HTERT RPE-1 (cell line): Measurements from ENCODE around the gene CD82.

Experiments used
- in situ Hi-C: fragments of 300-500 bp; cut with MboI; formaldehyde crosslinking; loops from 4 replicates; pipeline ENCODE4 v1.14.3; 2020; ENCODE audit warnings: low sequenced_read_pairs

The CD82 gene

DNA sequence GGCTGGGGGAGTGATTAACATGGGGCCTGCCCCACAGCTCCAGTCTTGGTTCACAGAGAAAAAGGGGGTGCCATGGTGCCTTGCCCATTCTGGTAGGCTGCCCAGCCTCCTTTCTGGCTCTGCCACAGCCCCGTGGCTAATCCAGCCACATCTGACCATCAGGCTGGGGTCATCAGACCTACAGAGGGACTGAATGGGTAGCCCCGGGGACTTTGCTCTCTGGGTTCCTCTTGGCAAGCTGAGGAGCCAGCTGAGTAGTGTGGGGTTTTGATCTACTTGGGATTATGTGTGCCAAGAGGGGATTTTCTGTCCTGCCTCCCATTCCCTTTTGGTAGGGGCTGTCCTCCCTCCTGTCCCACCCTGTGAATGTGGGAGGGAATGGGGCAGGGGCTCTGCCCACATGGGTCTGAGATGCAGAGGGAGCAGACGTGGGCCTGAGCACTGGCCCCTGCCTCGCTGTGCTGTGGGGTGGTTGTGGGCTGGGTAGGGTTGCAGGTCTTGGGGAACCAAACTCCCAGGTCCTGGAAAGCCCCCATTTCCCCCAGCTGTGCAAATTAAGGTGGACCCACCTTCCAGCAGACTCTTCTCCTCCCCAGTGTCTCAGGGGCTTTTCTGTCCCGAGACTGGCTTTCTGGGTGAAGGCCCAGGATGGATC is 32.0 kb downstream of the CD82 start:
- in situ Hi-C loops, result no loop called here

DNA sequence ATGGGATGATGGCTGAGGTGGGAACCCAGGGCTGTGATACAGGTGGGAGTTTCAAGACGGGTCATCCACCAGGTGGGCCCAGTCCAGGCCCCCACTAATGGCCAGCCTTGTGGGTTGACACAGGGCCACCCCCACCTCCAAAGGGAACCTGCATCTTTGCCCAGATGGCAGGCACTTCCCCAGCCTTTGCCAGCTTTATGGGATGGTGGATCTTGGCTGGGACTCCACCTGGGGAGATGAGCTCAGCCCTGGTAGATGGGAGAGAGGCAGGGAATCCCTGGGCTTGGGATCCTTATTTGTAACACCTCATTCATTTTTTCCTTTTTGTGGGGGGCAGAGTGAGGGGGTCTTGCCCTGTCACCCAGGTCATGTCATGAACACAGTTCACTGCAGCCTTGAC is 33.4 kb downstream of the CD82 start:
- in situ Hi-C loops, result no loop called here

DNA sequence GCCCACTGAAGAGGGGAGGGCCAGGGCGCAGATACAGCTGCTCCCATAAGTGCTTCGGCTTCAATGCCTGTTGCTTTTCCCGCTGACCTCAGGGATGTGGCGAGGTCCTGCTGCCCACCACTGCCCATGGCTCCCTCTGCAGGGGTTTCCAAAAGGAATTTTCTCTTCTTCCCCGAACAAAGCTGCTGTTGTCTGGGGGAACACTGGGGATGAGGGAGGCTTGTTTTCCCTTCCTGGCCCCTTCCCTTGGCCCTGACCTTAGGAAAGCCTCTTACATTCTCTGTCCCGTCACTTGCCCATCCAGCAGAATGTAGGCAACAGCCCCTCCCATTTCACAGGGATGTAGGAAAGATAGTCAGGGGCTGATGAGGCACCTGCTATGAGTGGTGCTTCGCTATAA is 34.8 kb downstream of the CD82 start:
- in situ Hi-C loops, result loop anchor here (25.0 kb wide), 1 partner anchor 312 kb away; no protein-coding TSS in a partner anchor

- in situ Hi-C loops, result loop anchor here (25.0 kb wide), 1 partner anchor 311 kb away; no protein-coding TSS in a partner anchor
Observed at GRCh38 chr11:44600839-44601383, 35.4 kb downstream of the CD82 start.

GRCh38 chr11:44601471-44602370 is 36.3 kb downstream of the CD82 start:
- in situ Hi-C loops, result loop anchor here (25.0 kb wide), 1 partner anchor 311 kb away; no protein-coding TSS in a partner anchor

- in situ Hi-C loops, result loop anchor here (25.0 kb wide), 1 partner anchor 309 kb away; no protein-coding TSS in a partner anchor
Observed at GRCh38 chr11:44602891-44603310, 37.4 kb downstream of the CD82 start.

- in situ Hi-C loops, result loop anchor here (25.0 kb wide), 1 partner anchor 308 kb away; no protein-coding TSS in a partner anchor
Observed at GRCh38 chr11:44604171-44604581, 38.7 kb downstream of the CD82 start.

DNA sequence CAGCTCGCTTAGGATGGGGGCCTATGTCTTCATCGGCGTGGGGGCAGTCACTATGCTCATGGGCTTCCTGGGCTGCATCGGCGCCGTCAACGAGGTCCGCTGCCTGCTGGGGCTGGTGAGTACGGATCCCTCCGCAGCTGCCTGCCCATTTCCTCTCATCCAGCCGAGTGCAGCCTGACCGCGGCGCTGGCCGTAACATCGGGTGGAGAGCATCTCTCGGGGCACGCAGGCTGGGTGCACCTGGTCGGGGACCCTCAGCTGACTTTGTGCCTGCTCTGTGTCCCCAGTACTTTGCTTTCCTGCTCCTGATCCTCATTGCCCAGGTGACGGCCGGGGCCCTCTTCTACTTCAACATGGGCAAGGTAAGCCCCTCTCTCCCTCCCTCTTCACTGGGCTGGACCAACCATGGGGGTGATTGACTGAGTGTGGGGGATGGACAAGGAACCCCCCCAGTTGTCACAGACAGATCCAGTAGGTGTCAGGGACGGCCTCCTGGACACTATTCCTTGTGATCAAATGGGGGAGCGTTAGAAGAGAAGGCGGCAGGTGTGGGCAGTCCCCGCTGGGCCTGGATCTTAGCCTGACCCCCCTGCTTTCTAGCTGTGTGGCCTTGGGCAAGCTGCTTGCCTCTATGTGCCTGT is 39.7 kb downstream of the CD82 start:
- in situ Hi-C loops, result loop anchor here (25.0 kb wide), 1 partner anchor 307 kb away; no protein-coding TSS in a partner anchor

- in situ Hi-C loops, result loop anchor here (25.0 kb wide), 1 partner anchor 306 kb away; no protein-coding TSS in a partner anchor
Observed at GRCh38 chr11:44605965-44606364, 40.5 kb downstream of the CD82 start.

DNA sequence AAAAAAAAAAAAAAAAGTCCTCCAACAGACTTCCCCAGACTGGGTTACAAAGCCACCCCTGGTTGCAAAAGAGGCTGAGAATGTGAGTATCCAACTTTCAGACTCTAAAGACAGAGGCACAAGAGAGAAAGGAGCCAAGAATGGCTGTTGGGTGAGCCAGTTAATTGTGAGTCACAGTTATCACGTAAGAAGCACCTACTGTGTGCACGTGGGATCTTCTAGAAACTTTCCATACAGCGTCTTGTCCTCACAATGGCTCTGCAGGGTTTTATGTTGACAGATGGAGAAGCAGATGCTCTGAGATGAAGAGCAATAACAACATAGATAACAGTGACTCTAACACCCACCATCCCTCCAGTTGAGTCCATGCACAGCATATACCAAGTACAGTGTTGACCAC is 41.0 kb downstream of the CD82 start:
- in situ Hi-C loops, result loop anchor here (25.0 kb wide), 1 partner anchor 306 kb away; no protein-coding TSS in a partner anchor

GRCh38 chr11:44607319-44607962 is 42.0 kb downstream of the CD82 start:
- in situ Hi-C loops, result loop anchor here (25.0 kb wide), 1 partner anchor 305 kb away; no protein-coding TSS in a partner anchor

GRCh38 chr11:44607987-44608386 is 42.5 kb downstream of the CD82 start:
- in situ Hi-C loops, result loop anchor here (25.0 kb wide), 1 partner anchor 304 kb away; no protein-coding TSS in a partner anchor

DNA sequence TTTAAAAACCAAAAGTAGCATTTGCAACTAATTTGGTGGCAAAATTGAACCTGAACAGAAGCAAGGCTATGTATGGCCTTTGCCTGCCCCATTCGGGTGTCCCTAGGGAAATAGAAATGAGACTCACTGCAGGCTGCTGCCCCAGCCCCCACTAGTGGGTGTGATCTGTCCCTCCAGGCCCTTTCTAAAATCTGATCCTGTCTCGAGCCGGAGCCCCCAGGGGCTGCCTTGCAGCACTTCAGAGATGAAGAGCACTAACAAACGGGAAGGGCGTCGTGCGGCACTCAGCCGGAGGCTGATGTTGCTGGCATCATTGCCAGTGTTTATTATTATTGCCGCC is 43.2 kb downstream of the CD82 start:
- in situ Hi-C loops, result loop anchor here (25.0 kb wide), 1 partner anchor 304 kb away; no protein-coding TSS in a partner anchor

DNA sequence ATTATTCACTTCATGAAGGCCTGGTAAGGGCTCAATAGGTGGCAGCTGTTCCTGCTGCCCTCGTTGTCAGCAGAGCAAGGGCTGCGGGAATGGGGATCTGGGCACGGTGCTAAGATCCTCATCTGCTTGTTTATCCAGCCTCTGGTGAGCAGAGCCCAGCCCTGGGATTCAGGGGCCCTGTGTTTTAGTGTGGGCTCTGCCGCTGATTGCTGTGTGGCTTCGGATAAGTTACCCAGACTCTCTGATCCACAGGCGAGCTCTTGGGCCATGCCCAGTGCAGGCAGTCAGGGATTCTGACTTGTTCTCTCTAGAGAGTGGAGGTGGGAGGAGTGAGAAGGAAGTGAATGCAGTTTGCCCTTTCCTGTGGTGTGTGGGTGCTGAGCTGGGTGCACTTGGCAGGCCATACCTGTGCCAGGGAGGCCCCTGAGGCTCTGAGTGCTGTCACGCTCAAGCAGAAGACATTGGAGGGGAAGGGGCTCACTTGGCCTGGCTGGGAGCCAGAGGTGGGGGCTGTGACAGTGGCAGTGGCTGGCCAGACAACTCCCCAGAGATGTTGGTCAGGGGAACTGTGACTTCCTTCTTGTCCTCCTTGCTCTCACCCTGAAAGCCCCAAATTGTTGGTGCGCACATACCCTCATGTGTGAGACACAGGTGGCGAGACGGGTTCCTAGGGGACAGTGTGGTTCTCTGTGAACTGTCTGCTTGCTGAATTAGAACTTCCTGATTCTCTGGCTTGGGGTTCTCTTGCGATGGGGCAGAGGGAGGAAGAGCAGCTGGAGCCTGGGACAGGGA is 43.7 kb downstream of the CD82 start:
- in situ Hi-C loops, result loop anchor here (25.0 kb wide), 1 partner anchor 303 kb away; no protein-coding TSS in a partner anchor

DNA sequence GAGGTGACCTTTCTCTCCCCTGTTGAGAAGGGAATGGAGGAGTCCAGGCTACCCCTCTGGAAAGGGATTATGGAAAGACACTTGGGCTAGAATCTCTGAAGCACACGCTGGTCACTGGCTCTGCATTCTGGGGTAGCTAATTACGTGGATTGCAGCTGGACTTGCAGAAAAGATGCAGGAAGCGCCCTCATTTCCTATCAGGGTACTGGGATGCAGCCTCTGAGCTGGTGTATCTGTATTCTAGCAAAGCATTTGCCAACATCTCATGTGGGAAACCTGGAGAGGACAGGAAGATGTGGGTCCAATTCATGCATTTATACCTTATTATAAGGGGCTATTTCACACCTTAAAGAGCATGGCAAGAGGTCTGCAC is 44.3 kb downstream of the CD82 start:
- in situ Hi-C loops, result loop anchor here (25.0 kb wide), 1 partner anchor 303 kb away; no protein-coding TSS in a partner anchor

DNA sequence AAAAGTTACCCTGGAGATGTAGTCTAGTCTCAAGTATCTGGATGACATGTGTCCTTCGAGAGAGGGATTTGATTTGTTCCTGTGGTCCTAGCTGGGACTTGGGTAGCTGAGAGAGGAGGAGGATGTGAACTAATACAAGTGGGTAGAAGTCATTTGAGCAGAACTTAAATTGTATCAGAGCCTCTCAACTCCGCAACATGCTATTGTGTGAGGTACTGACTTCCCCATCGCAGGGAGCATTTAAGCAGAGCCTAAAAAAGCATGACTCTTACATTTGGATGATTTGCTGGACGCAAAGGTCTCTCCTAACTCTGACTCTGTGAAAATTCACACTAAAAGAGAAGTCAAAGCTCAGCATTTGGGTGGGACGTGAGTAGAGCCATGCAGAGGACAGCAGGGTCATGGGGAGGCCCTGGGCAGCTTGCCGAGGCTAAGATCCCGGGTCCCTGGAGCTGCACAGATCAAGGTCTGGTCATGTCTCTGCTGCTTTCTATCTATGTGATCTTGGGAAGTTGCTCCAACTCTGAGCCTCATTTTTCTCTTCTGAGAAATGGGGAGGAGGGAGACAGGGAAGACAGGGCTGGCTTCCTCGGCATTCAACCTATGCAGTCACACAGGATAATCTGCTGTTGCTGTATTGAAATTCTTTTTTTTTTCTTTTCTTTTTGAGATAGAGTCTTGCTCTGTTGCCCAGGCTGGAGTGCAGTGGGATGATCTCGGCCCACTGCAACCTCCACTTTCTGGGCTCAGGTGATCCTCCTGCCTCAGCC is 44.9 kb downstream of the CD82 start:
- in situ Hi-C loops, result loop anchor here (25.0 kb wide), 1 partner anchor 302 kb away; no protein-coding TSS in a partner anchor

- in situ Hi-C loops, result loop anchor here (25.0 kb wide), 1 partner anchor 301 kb away; no protein-coding TSS in a partner anchor
Observed at GRCh38 chr11:44611088-44611487, 45.6 kb downstream of the CD82 start.
